ENCODE results near the gene CCDC60.

Gene CCDC60

DNA sequence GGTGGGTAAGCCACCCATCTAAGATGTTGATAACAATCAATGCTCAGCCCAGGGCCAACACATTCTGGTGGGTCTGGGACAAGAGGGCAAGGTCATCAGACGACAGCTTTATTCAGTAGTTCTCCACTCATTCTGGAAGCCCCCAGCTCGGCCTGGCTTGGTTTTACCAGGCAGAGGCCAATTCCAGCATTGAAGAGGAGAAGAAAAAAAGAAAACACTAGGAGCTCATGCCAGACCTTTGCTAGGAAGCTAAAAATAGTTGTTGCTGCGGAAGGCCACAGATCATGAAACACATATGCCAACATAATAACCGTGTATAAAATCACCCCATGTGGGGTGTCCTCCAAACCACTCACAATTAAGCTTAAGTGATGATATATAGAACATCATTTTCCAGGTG, 44.4 kb downstream of the CCDC60 start:
- no peak overlapping the region for H3K4ac ChIP-seq (ENCODE audit: low read depth, low read length)
- H3K14ac ChIP-seq (ENCODE audit: low read length): no peak overlapping the region
- H3K4me1 ChIP-seq (ENCODE audit: control insufficient read depth in 1 of 2, insufficient read depth in 2 of 2, low read length in 2 of 2): no peaks in the 10 kb centered on the region
- no peak overlapping the region for H2BK12ac ChIP-seq (ENCODE audit: low read length)
- no peak overlapping the region for H3K18ac ChIP-seq (ENCODE audit: low read length)
- H4K91ac ChIP-seq (ENCODE audit: low read depth, low read length): no peak overlapping the region
- no peak overlapping the region for H3K9ac ChIP-seq (ENCODE audit: low read length)
- H3K36me3 ChIP-seq (ENCODE audit: control insufficient read depth in 1 of 2, insufficient read depth in 2 of 2, low read length in 2 of 2): no peaks in the 10 kb centered on the region
- H4K8ac ChIP-seq (ENCODE audit: low read depth, low read length): no peak overlapping the region
- H3K27me3 ChIP-seq (ENCODE audit: insufficient read depth, low read length): no peaks in the 10 kb centered on the region
- no peak overlapping the region for H3K4me3 ChIP-seq (ENCODE audit: low read depth, low read length)
- H2AK5ac ChIP-seq (ENCODE audit: low read length): no peak overlapping the region
- H2BK5ac ChIP-seq (ENCODE audit: low read depth, low read length, poor library complexity): no peak overlapping the region
- no peak overlapping the region for H4K12ac ChIP-seq (ENCODE audit: low read depth, low read length)
- no peak for DNase-seq
- no peak overlapping the region for H2AFZ ChIP-seq (ENCODE audit: insufficient read depth, low read length, poor library complexity)
- no peak overlapping the region for H3K27ac ChIP-seq (ENCODE audit: low read depth, low read length)
- H2BK120ac ChIP-seq (ENCODE audit: insufficient read depth, low read length, poor library complexity): no peak overlapping the region
- no peaks in the 10 kb centered on the region for H3K79me2 ChIP-seq (ENCODE audit: control insufficient read depth, insufficient read depth, low read length, poor library complexity)
- no peaks in the 10 kb centered on the region for H3K79me1 ChIP-seq (ENCODE audit: low read length)
- no CpG with 5 or more reads among the region's 4 CpGs for WGBS (ENCODE audit: extremely low coverage, insufficient coverage, insufficient read length)
- no peak overlapping the region for H3K4me2 ChIP-seq (ENCODE audit: low read length)
- H3K9me3 ChIP-seq (ENCODE audit: insufficient read depth, low read depth, low read length): no peaks in the 10 kb centered on the region
- no peak overlapping the region for H3K23ac ChIP-seq (ENCODE audit: low read length)

- H3K79me2 ChIP-seq (ENCODE audit: control insufficient read depth, insufficient read depth, low read length, poor library complexity): no peaks in the 10 kb centered on the region
- H3K9me3 ChIP-seq (ENCODE audit: insufficient read depth, low read depth, low read length): no peaks in the 10 kb centered on the region
- no peak overlapping the region for H2BK12ac ChIP-seq (ENCODE audit: low read length)
- H3K27ac ChIP-seq (ENCODE audit: low read depth, low read length): no peak overlapping the region
- no peaks in the 10 kb centered on the region for H3K79me1 ChIP-seq (ENCODE audit: low read length)
- no peak overlapping the region for H3K4me2 ChIP-seq (ENCODE audit: low read length)
- H4K12ac ChIP-seq (ENCODE audit: low read depth, low read length): no peak overlapping the region
- no peak overlapping the region for H3K4ac ChIP-seq (ENCODE audit: low read depth, low read length)
- no peak overlapping the region for H3K4me3 ChIP-seq (ENCODE audit: low read depth, low read length)
- no peak overlapping the region for H3K18ac ChIP-seq (ENCODE audit: low read length)
- H3K9ac ChIP-seq (ENCODE audit: low read length): no peak overlapping the region
- DNase-seq: no peak
- H2AK5ac ChIP-seq (ENCODE audit: low read length): no peak overlapping the region
- no peaks in the 10 kb centered on the region for H3K4me1 ChIP-seq (ENCODE audit: control insufficient read depth in 1 of 2, insufficient read depth in 2 of 2, low read length in 2 of 2)
- H3K23ac ChIP-seq (ENCODE audit: low read length): no peak overlapping the region
- H2BK120ac ChIP-seq (ENCODE audit: insufficient read depth, low read length, poor library complexity): no peak overlapping the region
- H2AFZ ChIP-seq (ENCODE audit: insufficient read depth, low read length, poor library complexity): no peak overlapping the region
- H4K91ac ChIP-seq (ENCODE audit: low read depth, low read length): no peak overlapping the region
- no peak overlapping the region for H2BK5ac ChIP-seq (ENCODE audit: low read depth, low read length, poor library complexity)
- WGBS (ENCODE audit: extremely low coverage, insufficient coverage, insufficient read length): no CpG with 5 or more reads among the region's 5 CpGs
- no peaks in the 10 kb centered on the region for H3K36me3 ChIP-seq (ENCODE audit: control insufficient read depth in 1 of 2, insufficient read depth in 2 of 2, low read length in 2 of 2)
- H3K14ac ChIP-seq (ENCODE audit: low read length): no peak overlapping the region
- no peak overlapping the region for H4K8ac ChIP-seq (ENCODE audit: low read depth, low read length)
- H3K27me3 ChIP-seq (ENCODE audit: insufficient read depth, low read length): no peaks in the 10 kb centered on the region
Observed at GRCh38 chr12:119381471-119382235, 47.1 kb downstream of the CCDC60 start.

GRCh38 chr12:119383206-119383605, 48.7 kb downstream of the CCDC60 start:
- H2BK5ac ChIP-seq (ENCODE audit: low read depth, low read length, poor library complexity): no peak overlapping the region
- WGBS (ENCODE audit: extremely low coverage, insufficient coverage, insufficient read length): no CpG with 5 or more reads among the region's 7 CpGs
- no peak overlapping the region for H2BK12ac ChIP-seq (ENCODE audit: low read length)
- no peak overlapping the region for H4K8ac ChIP-seq (ENCODE audit: low read depth, low read length)
- no peak overlapping the region for H2AK5ac ChIP-seq (ENCODE audit: low read length)
- no peak for DNase-seq
- no peak overlapping the region for H3K9ac ChIP-seq (ENCODE audit: low read length)
- H3K4ac ChIP-seq (ENCODE audit: low read depth, low read length): no peak overlapping the region
- no peaks in the 10 kb centered on the region for H3K79me1 ChIP-seq (ENCODE audit: low read length)
- H3K4me2 ChIP-seq (ENCODE audit: low read length): no peak overlapping the region
- no peak overlapping the region for H4K91ac ChIP-seq (ENCODE audit: low read depth, low read length)
- no peak overlapping the region for H3K23ac ChIP-seq (ENCODE audit: low read length)
- H3K27me3 ChIP-seq (ENCODE audit: insufficient read depth, low read length): no peaks in the 10 kb centered on the region
- H3K14ac ChIP-seq (ENCODE audit: low read length): no peak overlapping the region
- H2BK120ac ChIP-seq (ENCODE audit: insufficient read depth, low read length, poor library complexity): no peak overlapping the region
- no peaks in the 10 kb centered on the region for H3K36me3 ChIP-seq (ENCODE audit: control insufficient read depth in 1 of 2, insufficient read depth in 2 of 2, low read length in 2 of 2)
- no peak overlapping the region for H3K4me3 ChIP-seq (ENCODE audit: low read depth, low read length)
- no peaks in the 10 kb centered on the region for H3K9me3 ChIP-seq (ENCODE audit: insufficient read depth, low read depth, low read length)
- H2AFZ ChIP-seq (ENCODE audit: insufficient read depth, low read length, poor library complexity): no peak overlapping the region
- no peaks in the 10 kb centered on the region for H3K4me1 ChIP-seq (ENCODE audit: control insufficient read depth in 1 of 2, insufficient read depth in 2 of 2, low read length in 2 of 2)
- H3K79me2 ChIP-seq (ENCODE audit: control insufficient read depth, insufficient read depth, low read length, poor library complexity): no peaks in the 10 kb centered on the region
- no peak overlapping the region for H4K12ac ChIP-seq (ENCODE audit: low read depth, low read length)
- H3K27ac ChIP-seq (ENCODE audit: low read depth, low read length): no peak overlapping the region
- H3K18ac ChIP-seq (ENCODE audit: low read length): no peak overlapping the region

DNA sequence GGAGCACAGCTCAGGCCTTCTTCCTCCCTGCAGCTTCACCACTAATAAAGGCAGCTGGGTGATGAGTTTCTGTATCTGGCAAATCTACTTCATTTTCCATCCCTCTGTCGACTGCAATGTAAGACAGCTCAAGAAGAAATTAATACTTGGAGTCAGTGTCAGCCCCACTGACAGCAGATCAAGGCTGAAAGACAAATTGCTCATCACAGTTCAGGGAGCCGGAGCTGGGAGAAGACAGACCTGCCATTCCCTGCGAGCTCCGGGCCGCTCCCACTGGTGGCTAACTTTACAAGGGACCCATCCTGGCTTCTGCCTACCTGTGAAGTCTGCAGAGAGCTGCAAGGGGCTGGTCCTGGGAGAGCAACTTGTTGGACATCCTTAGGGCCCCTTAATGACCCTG, 49.8 kb downstream of the CCDC60 start:
- no peak overlapping the region for H3K4me3 ChIP-seq (ENCODE audit: low read depth, low read length)
- no peak overlapping the region for H2BK12ac ChIP-seq (ENCODE audit: low read length)
- no peak overlapping the region for H3K27ac ChIP-seq (ENCODE audit: low read depth, low read length)
- H2AK5ac ChIP-seq (ENCODE audit: low read length): no peak overlapping the region
- no peak overlapping the region for H4K8ac ChIP-seq (ENCODE audit: low read depth, low read length)
- H3K23ac ChIP-seq (ENCODE audit: low read length): no peak overlapping the region
- no peak overlapping the region for H2BK120ac ChIP-seq (ENCODE audit: insufficient read depth, low read length, poor library complexity)
- H4K91ac ChIP-seq (ENCODE audit: low read depth, low read length): no peak overlapping the region
- H3K79me2 ChIP-seq (ENCODE audit: control insufficient read depth, insufficient read depth, low read length, poor library complexity): no peaks in the 10 kb centered on the region
- no peak overlapping the region for H3K9ac ChIP-seq (ENCODE audit: low read length)
- no peak overlapping the region for H3K14ac ChIP-seq (ENCODE audit: low read length)
- H3K4me2 ChIP-seq (ENCODE audit: low read length): no peak overlapping the region
- H2AFZ ChIP-seq (ENCODE audit: insufficient read depth, low read length, poor library complexity): no peak overlapping the region
- WGBS (ENCODE audit: extremely low coverage, insufficient coverage, insufficient read length): no CpG with 5 or more reads among the region's 5 CpGs
- H3K18ac ChIP-seq (ENCODE audit: low read length): no peak overlapping the region
- no peaks in the 10 kb centered on the region for H3K79me1 ChIP-seq (ENCODE audit: low read length)
- H3K36me3 ChIP-seq (ENCODE audit: control insufficient read depth in 1 of 2, insufficient read depth in 2 of 2, low read length in 2 of 2): no peaks in the 10 kb centered on the region
- no peak overlapping the region for H4K12ac ChIP-seq (ENCODE audit: low read depth, low read length)
- no peak overlapping the region for H3K4ac ChIP-seq (ENCODE audit: low read depth, low read length)
- H2BK5ac ChIP-seq (ENCODE audit: low read depth, low read length, poor library complexity): no peak overlapping the region
- no peak for DNase-seq
- no peaks in the 10 kb centered on the region for H3K9me3 ChIP-seq (ENCODE audit: insufficient read depth, low read depth, low read length)
- H3K27me3 ChIP-seq (ENCODE audit: insufficient read depth, low read length): no peaks in the 10 kb centered on the region
- no peaks in the 10 kb centered on the region for H3K4me1 ChIP-seq (ENCODE audit: control insufficient read depth in 1 of 2, insufficient read depth in 2 of 2, low read length in 2 of 2)
